HTERT RPE-1 (cell line): Measurements from ENCODE around the gene TRIM72.
"Not testable (repeated sequence)": the region's sequence is repeated elsewhere in the genome, so short reads cannot be mapped to it uniquely, and the experiment has no call there.

ENCODE experiments used
- in situ Hi-C: fragments of 300-500 bp; cut with MboI; formaldehyde crosslinking; loops from 4 replicates; pipeline ENCODE4 v1.14.3; 2020; ENCODE audit warnings: low sequenced_read_pairs

The TRIM72 gene

DNA sequence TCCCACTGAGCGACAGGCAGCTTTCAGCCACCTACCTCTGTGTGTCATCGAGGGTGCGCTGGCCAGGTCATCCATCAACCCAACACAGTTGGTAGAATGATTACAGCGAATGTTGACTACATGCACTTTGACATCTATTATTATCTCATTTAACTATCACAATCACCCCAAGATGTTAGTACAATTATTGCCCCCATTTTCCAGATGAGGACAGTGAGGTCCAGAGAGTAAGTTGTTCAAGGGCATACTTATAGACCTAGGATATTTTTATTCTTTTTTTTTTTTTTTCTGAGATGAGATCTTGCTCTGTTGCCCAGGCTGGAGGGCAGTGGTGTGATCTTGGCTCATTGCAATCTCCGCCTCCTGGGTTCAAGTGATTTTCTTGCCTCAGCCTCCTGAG, 37.5 kb downstream of the TRIM72 start:
- in situ Hi-C loops = no loop called here

DNA sequence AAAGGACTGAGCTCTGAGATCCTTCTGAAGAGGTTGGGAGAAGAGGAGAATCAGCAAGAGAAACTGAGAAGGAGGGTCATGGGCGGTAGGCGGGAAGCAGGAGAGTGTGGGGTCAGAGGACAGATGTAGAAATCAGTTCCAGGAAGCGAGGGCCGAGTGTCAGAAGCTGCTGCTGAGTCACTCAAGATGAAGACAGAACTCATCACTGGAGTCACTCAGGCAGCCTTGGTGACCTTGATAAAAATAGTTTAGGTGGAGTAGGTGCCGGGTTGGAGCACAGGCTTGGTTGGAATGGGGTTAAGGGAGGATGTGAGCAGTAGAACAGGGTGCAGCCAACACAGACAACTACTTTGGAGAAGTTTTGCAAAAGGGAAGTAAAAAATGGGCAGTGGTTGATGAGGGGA, 39.7 kb downstream of the TRIM72 start:
- in situ Hi-C loops = no loop called here

DNA sequence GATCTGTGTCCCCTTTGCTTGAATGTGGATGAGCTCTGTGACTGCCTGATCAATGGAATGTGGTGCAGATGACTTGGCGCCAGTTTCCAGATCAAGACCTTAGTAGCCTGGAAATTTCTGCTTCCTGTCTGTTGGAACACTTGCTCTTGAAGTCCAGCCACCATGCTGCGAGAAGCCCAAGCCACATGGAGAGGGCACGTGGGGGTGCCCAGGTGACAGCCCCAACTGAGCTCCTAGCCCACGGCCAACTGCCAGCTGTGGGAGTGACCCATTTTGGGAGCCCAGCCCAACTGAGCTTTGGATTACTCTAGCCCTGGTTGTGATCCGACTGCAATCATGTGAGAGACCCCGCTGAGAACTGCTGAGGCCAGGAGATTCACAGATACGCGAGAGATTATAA, 42.5 kb downstream of the TRIM72 start:
- in situ Hi-C loops = no loop called here

- in situ Hi-C loops = no loop called here
Observed at GRCh38 chr16:31258366-31258765, 44.4 kb downstream of the TRIM72 start.

GRCh38 chr16:31260136-31260931, 46.4 kb downstream of the TRIM72 start:
- in situ Hi-C loops = no loop called here

DNA sequence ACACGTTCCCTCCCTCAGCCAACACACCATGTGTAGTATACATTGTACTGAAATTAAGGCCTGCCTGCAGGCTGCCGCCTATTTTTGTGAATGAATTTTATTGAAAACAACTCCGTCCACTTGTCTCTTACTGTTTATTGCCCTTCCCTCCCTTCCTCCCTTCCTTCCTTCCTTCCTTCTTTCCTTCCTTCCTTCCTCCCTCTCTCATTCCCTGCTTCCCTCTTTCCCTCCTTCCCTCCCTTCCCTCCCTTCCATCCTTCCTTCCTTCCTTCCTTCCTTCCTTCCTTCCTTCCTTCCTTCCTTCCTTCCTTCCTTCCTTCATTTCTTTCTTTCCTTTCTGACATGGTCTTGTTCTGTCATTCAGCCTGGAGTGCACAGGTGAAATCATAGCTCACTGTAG, 48.2 kb downstream of the TRIM72 start:
- in situ Hi-C loops = no loop called here

GRCh38 chr16:31265329-31266245, 51.7 kb downstream of the TRIM72 start:
- in situ Hi-C loops = no loop called here

- in situ Hi-C loops = no loop called here
Observed at GRCh38 chr16:31267332-31268032, 53.6 kb downstream of the TRIM72 start.

- in situ Hi-C loops = no loop called here
Observed at GRCh38 chr16:31268033-31268365, 54.1 kb downstream of the TRIM72 start.

GRCh38 chr16:31268891-31269290, 55.0 kb downstream of the TRIM72 start:
- in situ Hi-C loops = no loop called here

GRCh38 chr16:31269541-31269940, 55.6 kb downstream of the TRIM72 start:
- in situ Hi-C loops = no loop called here

DNA sequence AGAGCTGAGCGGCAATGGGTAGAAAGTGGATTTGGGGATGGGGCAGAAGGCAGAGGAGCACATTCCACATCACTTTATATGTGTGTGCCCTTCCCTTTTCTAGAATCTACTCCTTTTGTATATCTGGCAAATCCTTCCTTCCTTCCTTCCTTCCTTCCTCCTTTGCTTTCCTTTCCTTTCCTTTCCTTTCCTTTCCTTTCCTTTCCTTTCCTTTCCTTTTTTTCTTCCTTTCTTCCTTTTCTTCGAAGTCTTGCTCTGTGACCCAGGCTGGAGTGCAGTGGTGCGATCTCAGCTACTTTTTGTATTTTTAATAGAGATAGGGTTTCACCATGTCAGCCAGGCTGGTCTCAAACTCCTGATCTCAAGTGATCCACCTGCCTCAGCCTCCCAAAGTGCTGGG, 56.1 kb downstream of the TRIM72 start:
- in situ Hi-C loops = not testable (repeated sequence)

- in situ Hi-C loops = no loop called here
Observed at GRCh38 chr16:31270795-31271194, 56.9 kb downstream of the TRIM72 start.

GRCh38 chr16:31271621-31272190, 57.8 kb downstream of the TRIM72 start:
- in situ Hi-C loops = no loop called here

DNA sequence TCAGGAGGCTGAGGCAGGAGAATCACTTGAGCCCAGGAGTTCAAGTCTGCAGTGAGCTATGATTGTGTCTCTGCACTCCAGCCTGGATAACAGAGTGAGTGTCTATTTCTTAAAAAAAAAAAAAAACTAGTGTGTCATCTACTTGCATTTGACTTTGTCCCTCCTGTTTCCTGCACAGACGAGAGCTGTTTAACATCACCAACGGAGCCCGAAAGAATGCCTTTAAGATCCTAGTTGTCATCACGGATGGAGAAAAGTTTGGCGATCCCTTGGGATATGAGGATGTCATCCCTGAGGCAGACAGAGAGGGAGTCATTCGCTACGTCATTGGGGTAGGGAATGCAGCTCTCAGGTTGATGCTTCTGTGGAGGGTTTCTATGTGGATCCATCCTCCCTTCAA, 59.3 kb downstream of the TRIM72 start:
- in situ Hi-C loops = no loop called here

DNA sequence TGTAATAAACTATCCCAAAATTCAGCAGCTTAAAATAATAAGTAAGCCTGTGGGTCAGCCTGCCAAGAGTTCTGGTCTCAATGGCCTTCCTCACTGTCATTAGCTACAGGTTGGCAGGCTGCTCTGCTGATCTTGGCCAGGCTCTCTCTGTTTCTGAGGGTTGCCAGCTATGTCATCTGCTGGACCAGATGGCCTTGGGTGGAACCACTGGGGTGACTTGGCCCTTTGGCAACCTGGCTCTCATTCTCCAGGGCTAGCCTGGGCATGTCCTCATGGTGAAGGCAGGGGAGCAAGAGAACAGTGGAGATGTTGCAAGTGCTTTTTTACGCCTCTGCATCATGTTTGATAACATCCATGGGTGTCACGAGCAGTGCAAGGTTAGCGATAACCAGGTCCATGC, 59.8 kb downstream of the TRIM72 start:
- in situ Hi-C loops = no loop called here

DNA sequence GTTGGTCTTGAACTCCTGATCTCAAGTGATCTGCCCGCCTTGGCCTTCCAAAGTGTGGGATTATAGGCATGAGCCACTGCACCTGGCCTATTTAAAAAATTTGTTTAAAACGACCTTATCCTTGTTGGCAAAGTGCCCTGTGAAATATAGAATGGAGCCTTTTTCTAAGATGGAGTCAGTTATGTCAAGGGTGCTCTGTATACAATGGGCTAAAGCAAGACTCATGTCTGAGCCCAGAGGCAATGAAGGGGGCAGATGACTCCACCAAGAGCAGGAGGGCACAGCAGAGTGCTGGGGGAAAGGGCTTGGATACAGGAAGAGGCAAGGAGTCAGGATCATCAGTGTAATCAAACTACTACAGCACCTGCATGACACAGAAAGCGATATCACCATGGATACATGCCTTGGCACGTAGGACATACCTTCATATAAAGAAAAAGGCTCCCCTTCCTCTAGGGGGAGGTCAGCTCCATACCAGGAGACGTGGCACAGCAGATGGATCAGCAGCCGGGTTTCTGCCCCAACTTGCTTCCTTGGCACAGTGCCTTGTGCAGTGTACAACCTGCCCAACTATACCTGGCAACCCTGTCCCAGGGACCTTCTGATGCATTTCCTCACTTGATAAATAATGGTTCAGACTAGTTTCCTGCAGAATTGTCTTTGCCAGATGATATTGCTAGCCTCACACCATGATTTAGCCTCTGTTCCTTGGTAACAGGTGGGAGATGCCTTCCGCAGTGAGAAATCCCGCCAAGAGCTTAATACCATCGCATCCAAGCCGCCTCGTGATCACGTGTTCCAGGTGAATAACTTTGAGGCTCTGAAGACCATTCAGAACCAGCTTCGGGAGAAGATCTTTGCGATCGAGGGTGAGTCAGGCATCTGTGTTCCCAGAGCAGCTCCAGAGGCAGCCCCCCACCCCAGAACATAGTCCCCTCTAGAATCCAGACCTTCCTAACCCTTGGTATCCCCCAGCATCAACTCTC, 61.2 kb downstream of the TRIM72 start:
- in situ Hi-C loops = no loop called here

- in situ Hi-C loops = no loop called here
Observed at GRCh38 chr16:31276600-31276999, 62.7 kb downstream of the TRIM72 start.

DNA sequence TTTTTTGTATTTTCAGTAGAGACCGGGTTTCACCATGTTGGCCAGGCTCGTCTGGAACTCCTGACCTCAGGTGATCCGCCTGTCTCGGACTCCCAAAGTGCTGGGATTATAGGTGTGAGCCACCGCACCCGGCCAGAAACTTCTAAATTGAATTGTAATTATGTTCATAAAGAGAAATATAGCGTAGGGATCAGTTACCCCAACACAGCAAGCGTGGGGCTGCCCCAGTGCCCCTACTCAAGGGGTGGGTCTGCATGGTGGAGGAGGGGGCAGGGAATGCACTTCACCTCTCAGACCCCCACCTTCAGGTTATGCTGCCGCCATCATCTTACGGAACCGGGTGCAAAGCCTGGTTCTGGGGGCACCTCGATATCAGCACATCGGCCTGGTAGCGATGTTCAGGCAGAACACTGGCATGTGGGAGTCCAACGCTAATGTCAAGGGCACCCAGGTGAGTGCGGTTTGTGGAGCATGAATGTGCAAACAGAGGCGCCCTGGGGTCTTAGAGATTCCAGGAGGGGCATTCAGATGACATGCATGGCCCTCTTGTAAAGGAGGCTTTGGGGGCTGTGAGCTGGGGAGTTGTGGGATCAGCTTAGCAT, 63.8 kb downstream of the TRIM72 start:
- in situ Hi-C loops = no loop called here

- in situ Hi-C loops = not testable (repeated sequence)
Observed at GRCh38 chr16:31278853-31279252, 64.9 kb downstream of the TRIM72 start.
